ENCODE data around the gene XCR1.
"Not testable (repeated sequence)": the region's sequence is repeated elsewhere in the genome, so short reads cannot be mapped to it uniquely, and the experiment has no call there.

Gene XCR1

DNA sequence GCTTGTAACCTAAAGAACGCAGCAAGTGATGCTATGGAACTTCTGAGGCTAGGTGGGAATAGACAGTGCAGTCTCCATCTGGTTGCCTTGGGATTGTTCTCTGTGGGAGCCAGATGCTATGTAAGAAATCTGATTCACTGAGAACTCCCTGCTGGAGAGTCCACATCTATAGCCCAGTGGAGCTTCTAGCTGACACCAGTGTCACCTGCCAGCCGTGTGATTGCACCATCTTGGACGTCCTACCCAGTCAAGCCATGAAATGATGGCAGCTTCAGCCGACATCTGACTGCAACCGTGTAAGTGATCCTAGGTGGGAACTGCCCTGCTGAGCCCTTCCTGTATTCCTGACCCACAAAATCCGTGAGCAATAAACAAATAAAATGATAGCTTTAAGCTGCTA is 19.2 kb downstream of the XCR1 start:
- in situ Hi-C loops (cut with MboI; ENCODE audit: low sequenced_read_pairs) = no loop called here

DNA sequence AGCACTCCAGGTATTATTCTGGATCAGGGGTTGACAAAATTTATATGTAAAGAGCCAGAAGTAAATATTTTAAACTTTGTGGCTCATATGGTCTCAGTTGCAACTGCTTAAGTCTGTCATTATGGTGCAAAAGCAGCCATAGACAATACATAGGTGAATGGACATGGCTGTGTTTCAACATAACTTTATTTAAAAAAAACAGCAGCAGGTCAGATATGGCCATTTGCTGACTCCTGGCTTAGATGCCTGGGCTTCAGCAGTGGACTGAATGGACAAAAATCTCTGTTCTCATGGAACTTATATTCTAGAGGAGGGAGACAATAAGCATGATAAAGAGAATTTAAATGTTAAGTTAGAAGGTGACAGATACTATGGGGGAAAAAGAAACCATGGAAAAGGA is 20.0 kb downstream of the XCR1 start:
- in situ Hi-C loops (cut with MboI; ENCODE audit: low sequenced_read_pairs) = no loop called here

DNA sequence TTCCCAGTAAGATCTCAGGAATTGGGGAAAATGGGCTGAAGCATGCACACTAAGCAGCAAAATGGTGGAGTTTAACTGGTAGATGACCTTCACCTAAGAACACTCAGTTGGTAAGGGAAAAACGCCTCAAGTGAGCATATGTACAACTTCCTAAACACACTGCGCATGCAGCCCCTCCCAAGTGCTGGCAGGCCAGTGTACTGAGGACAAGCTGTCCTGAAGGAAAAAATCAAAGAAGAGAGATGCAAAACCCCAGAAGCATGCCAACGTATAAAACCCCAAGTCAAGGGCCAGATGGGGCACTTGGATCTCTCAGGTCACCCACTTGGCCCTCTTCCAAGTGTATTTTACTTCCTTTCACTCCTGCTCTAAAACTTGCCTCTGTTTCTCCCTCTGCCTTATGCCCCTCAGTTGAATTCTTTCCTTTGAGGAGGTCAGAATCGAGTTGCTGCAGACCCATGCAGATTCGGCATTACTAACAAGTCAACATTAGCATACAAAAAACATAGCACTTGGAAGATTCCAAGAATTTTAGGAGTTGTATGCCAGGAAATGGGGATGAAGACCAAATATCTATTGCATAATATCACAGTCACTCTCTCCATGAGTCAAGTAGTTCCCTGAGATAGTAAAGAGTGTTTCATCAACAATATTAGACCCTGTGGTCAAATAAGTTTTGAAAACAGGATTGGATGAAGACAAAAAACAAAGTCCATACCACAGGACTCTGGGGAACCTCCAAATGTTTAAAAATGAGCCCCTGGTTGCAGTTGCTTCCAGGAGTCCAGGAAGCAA is 20.8 kb downstream of the XCR1 start:
- in situ Hi-C loops (cut with MboI; ENCODE audit: low sequenced_read_pairs) = no loop called here

DNA sequence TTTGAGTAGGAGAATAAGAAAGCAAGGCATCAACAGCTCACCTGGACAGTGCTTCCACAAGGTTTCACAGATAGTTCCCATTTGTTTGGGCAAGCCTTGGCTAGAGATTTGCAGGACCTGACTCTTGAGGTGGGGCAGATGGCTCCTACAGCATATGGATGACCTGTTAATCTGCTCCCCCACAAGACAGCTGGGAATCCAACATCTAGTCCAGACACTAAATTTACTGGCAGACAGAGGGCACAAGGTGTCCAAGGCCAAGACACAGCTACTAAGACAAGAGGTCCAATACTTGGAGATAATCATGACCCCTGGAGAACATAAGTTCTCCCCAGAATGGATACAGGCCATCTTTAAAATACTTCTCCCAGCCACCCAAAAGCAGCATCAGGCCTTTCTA is 23.6 kb downstream of the XCR1 start:
- in situ Hi-C loops (cut with MboI; ENCODE audit: low sequenced_read_pairs) = not testable (repeated sequence)

DNA sequence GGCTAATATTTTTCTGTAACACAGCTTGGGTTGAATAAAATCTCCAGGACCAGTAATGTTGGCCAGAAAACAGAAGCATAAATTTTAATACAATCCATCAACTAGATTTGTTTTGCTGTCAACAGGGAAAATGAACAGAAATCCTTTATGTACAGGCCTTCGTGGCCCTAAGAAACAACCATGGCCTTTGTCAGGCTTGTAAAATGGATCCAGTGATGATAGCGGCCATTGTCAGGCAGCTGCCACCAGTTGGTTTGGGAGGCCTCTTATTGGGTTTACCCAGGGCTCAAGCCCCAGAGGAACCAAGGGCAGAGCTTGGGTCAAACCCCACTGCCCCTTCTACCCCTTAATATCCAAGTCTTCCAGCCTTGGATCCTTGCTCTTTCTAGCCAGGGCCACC is 26.1 kb downstream of the XCR1 start:
- in situ Hi-C loops (cut with MboI; ENCODE audit: low sequenced_read_pairs) = no loop called here

DNA sequence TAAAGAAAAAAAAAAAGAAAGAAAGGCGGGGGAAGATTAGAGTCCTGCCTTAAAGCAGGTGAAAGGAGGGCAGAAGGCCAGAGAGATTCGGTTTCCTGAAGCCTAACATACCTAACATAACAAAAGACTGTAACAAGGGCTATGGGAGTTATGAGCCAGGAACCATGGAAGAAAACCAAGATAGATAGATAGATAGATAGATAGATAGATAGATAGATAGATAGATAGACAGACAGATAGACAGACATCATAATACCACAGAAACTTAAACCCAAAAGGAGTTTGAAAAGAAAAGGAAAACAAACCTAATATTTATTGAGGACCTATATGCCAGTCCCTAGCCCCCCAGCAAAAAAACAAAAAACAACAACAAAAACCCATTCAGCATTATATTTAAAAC is 29.3 kb downstream of the XCR1 start:
- in situ Hi-C loops (cut with MboI; ENCODE audit: low sequenced_read_pairs) = no loop called here

DNA sequence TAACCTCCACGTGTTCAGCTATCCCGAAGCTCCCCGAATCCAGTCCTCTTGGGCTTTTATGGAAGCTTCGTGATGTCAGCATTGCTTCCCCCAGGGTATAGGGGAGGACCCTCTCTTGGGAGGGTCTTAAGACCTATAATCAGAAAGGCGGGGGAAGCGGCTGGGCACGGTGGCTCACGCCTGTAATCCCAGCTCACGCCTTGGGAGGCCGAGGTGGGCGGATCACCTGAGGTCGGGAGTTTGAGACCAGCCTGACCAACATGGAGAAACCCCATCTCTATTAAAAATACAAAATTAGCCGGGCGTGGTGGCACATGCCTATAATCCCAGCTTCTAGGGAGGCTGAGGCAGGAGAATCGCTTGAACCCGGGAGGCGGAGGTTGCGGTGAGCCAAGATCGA is 29.8 kb downstream of the XCR1 start:
- in situ Hi-C loops (cut with MboI; ENCODE audit: low sequenced_read_pairs) = not testable (repeated sequence)

DNA sequence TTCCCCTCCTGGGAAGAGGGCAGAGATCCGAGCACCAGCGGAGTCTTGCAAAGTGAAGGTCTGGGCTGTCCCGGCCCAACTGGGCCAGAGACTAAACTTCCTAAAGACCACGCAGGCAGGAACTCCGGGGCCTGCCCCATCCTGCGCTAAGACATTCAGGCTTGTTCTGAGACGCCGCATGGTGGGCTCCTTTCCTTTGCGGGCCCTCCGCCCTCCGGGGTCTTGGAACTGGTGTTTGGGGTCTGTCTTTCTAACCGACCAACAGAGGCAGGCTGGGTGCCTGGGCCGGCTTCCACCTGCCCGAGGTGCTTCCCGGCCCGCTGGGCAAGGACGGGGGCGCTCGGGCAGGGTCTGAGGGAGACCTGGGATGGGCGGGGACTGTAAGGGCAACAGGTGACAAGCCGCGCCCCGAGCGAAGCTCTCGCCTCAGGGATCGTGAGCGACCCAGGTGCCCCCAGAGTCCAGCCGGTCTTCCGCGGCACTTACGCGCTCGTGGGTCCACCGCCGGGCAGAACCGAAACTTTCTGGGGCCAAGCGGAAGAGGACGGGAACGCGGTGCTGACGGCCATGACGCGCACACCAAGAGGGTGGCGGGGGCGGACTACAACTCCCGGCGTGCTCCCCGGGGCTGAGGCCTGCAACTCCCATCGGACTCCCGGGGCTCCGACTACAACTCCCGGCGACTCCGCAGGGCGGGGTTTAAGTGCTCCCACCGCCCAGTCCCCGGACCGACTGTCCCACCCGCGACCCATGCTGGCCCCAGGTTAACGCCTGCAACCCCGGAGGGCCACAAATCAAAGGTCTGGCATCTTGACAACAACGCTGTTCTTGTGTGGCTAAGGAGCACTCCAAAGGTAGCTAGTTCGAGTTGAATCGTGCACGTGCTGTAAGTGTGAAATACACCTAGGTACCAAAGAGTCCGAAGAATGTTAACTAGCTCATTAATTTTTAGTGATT is 31.8 kb downstream of the XCR1 start, which contains the start of gene FYCO1:
Gene FYCO1, minus strand, starts transcription at position 589 of the 957 bp plus-strand sequence. CDS start 10,914 bp downstream, outside the sequence.
- in situ Hi-C loops (cut with MboI; ENCODE audit: low sequenced_read_pairs) = no loop called here

DNA sequence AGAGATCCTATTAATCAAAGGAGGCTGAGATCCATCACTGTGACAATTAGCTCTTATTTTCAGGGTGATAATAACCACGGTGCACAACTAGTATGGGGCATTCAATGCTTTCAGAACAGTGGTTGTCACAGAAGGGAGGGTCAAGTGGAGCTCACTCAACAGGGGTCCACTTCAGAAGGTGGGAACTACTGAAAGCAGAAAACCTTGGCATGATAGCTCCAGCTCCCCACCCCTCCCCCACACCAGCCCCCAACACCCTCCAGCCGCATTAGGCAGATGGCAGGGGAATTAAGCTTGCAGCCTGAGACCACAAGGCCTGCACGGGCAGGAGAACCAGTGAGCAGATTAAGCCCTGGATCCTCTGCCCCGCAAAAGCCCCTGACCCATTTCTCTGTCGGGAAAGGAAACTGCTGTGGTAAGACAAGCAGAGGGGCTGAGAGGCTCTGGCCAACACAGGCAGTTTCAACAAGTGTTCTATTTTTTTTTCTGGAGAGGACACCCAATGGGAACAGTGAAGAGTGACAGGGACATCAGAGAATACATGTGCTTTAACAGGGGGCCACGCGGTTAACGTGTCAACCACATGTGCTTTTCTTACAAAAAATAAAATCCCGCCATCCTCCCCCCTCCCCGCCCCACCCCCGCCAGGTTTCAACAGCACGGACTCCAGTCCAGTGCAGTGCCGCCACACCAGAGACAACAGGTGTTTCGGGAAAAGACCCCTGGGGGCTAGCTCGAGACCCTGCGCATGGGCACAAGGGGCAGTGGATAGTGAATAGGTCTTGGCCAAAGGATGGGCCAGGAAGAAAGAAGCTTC is 32.7 kb downstream of the XCR1 start:
- in situ Hi-C loops (cut with MboI; ENCODE audit: low sequenced_read_pairs) = no loop called here

DNA sequence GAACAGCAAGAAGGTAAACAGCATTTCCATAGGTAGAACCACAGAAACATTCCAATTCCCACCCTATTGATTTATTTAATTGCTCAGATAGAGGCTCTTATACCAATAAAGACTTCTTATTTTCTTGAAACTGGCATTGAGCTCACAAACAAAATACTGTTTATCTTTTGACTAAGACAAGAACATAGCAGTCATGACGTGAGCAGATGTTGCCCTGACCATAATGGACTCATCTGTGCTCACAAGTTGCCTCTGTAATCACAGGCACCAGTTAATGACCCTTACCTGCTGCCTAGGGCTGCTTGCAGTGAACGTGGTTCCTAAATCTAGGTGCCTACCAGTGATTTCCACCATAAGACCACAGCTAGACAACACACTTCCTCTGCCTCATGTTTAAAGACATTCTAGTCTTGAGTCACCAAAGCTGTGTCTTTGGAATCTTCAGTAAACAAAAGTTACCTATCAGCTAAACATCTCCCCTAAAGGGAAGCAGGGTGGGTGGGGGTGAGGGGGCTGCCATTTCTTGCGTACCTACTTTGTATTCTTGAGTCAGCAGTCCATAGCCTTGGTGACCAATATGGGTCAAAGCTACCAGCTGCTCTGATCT is 33.8 kb downstream of the XCR1 start:
- in situ Hi-C loops (cut with MboI; ENCODE audit: low sequenced_read_pairs) = no loop called here

DNA sequence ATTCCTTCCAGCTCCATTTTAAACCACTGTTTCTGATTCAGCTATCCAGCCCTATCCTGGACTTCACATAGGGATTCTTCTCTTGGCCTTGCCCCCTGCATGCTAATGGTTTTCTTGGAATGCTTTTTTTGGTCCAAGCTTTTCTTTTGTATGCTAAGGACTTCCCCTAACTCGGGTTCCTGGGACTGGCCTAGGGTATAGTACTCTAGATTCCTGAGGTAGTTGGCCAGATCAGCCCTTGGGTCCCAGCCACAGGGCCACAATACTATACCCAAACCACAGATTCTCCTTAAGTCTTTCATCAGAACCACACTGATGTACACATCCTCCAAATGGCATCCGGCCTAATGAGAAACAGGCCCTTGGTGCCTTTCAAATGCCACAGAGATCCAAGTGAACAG is 34.5 kb downstream of the XCR1 start:
- in situ Hi-C loops (cut with MboI; ENCODE audit: low sequenced_read_pairs) = no loop called here

DNA sequence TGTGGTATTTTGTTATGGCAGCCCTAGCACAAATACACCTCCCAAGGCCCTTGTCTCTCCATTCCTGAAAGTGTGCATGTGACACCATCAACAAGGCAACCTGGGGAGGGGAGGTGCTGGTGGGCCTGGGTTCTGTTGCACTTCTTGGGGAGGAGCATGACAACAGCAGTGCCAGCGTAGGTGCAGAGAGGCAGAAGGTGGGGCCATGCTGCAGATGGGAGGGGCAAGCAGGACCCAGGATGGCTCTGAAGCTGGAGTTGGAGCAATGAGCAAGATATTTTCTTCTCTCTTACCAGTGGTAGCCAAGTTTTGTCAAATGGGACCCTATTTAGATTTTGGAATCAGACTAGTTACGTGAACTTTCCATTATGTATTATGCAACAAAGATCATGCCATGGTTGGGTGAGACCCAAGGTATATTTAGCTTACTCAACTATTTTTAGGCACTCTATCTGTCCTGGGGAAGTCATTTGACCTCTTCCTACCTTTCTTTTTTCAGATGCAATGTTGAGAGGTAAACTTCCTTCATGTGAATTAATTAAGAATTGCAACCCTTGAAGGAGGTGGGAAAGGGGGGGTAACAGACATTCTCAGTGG is 35.1 kb downstream of the XCR1 start:
- in situ Hi-C loops (cut with MboI; ENCODE audit: low sequenced_read_pairs) = no loop called here

DNA sequence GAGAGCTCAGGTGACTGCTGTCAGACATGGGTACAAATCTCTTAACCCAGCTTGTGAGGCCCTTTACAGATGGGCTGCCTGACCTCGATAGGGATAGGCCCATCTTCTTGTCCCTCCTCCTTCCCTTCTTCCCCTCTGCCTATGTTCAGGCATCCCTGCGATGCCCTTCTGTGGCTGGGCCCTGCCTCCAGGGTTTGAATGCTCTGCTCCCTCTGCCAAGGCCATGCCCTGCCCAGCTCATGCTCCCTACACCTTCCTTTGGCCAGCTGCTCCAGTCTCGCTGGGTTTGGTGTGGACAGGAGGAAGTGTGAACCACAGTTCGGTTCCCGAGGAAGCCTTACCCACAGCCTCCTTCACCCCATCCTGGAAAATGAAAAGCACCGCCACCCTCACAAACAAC is 35.9 kb downstream of the XCR1 start:
- in situ Hi-C loops (cut with MboI; ENCODE audit: low sequenced_read_pairs) = no loop called here

DNA sequence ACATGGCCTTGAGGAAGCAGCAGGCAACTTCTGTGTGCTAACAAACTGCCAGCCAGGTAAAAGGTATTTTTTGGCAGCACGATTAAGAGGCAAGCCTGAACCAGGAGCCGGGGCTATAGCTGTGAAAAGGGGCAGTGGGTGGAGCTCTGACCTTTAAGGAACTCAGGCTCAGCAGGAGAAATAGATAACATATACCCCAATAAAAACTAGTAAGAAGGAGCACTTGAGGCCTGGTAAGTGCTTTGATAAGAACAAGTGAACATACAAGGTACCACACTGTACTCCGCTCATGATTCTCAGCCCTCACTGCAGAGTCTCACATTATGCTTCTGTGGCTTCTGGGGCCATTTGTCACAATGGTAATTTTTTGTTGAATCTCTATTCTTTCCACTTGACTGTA is 37.1 kb downstream of the XCR1 start:
- in situ Hi-C loops (cut with MboI; ENCODE audit: low sequenced_read_pairs) = no loop called here

DNA sequence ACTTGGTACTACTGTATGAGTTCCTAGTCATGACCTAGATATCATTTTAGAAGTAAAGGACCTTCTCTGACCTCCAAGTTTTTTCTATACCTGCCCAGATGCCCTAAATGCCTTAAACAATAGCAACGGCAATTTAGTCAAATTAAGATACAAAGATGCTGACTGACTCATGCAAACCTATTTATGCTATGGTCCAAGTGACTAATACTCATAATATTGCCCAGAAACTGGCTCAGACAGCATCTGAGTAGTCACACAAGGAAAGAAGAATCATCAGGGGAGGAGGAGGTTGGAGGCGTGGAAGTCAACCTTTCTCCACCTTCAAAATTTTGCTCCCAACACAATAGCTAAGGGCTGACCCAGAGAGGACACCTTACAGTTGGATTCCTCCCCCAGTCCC is 38.5 kb downstream of the XCR1 start:
- in situ Hi-C loops (cut with MboI; ENCODE audit: low sequenced_read_pairs) = no loop called here

DNA sequence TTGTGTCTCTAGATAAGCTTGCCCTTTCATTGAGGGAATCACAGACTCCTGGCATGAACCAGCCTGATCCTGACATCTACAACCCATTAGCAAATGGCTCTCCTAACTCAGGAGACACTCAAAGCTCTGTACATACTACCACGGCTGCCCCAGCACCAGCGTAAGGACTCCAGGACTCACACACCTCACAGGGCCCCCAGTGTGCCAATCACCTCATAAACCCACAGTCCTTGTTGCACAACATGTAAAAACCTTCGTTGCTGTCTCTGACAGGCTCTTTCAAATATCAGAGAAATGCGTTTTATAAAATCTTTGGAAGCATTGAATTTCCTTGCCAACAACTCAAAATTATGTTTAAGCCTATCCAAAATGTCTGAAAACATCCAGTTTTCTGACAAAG is 38.9 kb downstream of the XCR1 start:
- in situ Hi-C loops (cut with MboI; ENCODE audit: low sequenced_read_pairs) = no loop called here

DNA sequence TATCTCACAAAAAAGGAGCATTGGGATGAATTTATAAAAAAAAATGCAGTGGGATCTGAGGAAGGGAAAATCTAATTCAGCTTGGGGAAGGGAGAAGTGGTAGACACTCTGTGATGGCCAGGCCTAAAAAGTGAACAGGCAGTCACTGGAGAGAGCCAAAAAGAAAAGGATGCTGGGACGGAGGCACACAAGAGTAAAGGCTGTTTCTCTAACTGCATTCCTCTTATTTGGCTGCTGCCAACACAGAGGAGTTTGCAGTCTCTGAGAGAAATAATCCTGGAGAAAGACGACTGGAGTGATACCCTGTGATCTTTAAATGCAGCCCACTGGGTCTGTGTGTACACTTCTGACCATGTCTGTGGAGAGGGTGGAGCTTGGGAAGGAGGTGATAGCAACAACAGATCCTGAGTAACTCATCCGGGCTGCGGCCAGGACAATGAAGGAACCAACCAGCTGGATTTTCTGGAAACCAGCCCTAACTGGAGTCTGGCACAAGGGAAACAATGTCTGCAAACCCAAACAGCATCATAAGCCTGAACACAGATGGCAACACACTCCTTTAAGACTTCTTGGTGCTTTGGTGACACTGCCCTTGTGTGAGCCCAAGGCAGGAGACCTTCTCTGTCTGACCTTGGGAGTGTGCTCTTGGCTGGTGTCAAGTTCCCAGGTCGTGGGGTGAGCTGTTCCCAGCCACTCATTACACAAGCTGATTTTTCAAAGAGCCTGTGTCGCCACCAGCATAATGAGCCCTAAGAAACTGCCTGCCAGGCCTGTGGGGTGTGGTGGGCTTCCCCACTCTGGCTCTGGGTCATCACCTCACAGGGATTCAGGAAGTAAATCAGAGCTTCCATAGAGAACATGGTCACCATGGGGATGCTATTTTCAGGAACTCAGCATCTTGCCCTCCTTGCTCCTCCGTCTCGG is 39.7 kb downstream of the XCR1 start:
- in situ Hi-C loops (cut with MboI; ENCODE audit: low sequenced_read_pairs) = no loop called here

DNA sequence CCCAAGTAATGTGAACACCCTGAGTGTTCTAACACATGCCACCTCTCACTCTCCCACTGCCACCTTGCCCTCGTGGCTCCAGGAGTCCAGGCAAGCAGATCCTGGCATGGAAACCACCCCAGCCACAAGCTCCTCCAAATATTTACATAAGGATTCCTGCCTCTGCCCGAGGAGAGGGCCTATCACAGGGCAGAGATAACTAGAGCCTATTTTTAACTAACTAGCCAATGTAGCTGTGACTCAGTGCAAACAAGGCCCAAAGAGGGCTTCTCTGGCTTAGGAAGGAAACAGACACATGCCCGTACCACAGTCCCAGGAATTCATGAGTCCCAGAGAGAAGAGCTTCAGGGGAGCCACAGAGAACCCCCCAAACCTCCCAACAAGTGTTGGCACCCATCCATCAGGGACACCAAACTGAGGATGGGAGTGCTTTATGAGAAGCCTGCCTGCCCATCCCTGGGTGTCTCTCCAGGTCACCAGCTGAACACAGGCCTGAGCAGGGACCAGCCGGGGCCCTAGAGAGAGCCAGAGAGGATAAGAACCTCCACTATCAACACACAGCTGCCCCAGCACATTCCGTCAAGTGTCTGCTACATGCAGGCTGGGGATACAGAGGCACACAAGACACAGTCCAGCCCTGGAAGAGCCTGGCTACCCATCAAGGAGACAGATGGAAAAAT is 40.8 kb downstream of the XCR1 start:
- in situ Hi-C loops (cut with MboI; ENCODE audit: low sequenced_read_pairs) = no loop called here

Measured in HL-60/S4 (cell line).